ENCODE measurements around the gene TBL1X.
A peak's percentile ranks its signal among the peaks of the same experiment; 100 is the strongest.
"Not testable (repeated sequence)": the region's sequence is repeated elsewhere in the genome, so short reads cannot be mapped to it uniquely, and the experiment has no call there.

The TBL1X gene

GRCh38 chrX:9500584-9500983, 35.7 kb downstream of the TBL1X start:
- no peak for DNase-seq

DNA sequence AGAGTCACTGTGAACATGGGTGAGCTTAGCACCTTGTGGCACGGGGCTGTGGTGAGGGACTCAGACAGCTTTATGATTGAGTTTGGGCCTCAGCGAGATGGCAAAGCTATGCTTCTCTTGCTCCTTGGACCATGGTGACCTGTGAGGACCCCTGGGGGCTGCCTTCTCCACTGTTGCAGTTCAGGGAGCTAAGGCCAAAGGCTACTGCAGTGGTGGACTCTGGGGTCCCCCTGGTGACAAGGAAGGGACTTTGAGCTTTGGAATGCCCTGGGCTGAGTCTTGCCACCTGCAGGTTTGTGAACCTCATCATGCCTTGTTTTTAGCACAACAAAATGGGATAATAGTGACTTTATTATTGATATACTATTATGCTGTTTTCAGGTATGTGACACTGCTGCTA, 36.5 kb downstream of the TBL1X start:
- no peak for DNase-seq

- no peak for DNase-seq
These were observed 38.4 kb downstream of the TBL1X start for GRCh38 chrX:9503261-9503660.

- no peak for DNase-seq
These were observed 45.5 kb downstream of the TBL1X start for GRCh38 chrX:9510366-9510765.

- no peak for DNase-seq
These were observed 46.1 kb downstream of the TBL1X start for GRCh38 chrX:9510980-9511379.

GRCh38 chrX:9515489-9515888, 50.6 kb downstream of the TBL1X start:
- no peak for DNase-seq

GRCh38 chrX:9515973-9516538, 51.2 kb downstream of the TBL1X start:
- DNase-seq, result no peak

DNA sequence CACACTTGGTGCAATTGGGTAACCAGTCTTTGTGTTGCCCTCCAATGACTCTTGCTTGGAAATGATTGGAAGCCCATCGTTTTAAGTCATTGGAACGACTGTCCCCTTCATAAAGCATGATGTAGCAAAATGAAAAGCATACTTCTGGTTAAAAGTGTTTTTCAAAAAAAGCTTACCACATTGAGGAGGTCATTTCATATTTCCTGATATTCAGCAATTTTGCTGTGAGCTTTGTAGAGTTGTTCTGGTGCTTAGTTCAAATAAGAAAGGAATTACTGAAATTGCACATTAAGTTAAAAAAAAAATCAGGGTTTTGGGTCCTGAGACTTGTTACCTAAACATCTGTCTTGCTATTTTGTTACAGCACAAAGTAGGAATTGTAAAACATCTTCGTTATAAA, 51.8 kb downstream of the TBL1X start:
- DNase-seq, result no peak

DNA sequence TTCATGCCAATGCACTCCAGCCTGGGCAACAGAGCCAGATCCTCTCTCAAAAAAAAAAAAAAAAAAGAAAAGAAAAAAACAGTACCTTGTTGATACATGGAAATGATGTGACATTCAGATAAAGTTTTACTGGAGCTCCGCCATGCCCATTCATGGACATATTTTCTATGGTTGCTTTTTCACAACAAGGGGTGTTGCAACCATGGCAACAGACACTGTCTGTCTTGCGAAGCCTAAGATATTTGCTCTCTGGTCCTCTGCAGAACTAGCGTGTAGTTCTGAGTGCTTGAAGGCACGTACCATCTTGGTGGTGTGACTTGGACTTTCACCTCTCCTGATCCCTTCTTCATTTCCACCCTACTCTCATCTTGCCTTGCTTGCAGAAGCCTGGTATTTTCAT, 53.2 kb downstream of the TBL1X start:
- no peak for DNase-seq

DNA sequence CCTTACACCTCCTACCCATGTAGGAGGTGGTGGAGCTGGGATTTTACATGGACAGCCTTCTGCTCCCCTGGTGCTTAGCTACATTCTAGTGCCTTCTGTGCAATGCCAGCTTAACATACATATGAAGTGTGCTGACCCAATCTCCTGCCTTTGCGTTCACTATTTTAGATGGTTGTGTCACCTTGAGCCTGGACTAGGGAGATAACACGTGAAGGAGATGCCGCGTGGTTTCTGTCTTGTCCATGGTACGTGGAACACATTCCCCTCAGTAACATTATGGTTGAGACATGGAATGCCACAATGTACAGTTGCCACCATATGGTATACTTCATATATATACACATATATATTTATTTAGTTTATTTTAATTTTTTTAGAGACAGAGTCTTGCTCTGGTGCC, 54.0 kb downstream of the TBL1X start:
- no peak for DNase-seq

DNA sequence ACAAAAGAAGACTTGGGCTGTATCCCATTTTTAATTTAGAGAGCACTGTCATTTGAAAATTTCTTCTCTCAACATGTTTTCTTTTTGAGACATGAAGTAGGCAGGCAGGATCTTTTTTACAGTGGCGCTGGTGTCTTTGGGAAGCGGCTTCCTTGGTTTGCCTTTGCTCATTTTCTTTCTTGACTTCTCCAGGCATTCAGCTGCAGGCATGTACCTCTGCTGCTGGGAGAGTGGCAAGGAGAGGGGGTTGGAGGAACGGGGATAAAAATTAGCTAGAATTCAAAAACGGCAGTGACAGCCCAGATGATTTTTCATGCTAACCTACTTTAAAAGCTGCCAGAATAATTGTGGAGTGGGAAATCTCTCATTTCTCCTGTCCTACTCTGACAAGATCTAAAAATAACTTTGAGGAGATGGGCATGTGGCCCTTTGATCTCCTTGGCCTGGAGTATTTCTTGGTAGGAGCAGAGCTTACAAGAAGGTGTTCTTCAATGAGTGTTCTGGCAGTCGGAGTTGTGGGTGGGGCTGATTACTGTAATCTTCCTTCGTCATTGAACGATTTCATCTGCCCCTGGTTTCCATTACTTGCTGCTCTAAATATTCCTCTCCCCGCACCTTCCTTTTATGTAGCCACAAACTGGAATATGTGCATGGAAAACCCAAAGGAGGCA, 54.8 kb downstream of the TBL1X start:
- DNase-seq, result no peak

DNA sequence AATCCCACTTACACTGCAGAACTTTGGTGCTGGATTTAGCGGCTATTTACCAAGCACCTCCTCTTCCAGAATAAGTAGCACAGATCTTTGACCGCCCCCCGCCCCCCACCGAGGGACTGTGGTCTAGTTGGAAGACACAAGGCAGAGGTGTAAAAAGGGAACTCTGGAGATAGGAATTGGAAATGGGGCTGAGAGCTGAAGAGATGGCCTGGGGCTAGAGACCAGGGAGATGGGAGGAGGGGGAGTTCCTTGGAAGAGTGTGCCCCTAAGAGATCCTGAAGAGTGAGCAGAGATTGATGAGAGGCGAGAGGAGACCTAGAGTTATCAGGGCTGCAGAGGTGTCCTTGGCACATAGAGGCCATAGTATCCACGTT, 55.3 kb downstream of the TBL1X start:
- no peak for DNase-seq

- DNase-seq, result no peak
These were observed 57.7 kb downstream of the TBL1X start for GRCh38 chrX:9522378-9523155.

GRCh38 chrX:9525511-9526248, 60.8 kb downstream of the TBL1X start:
- DNase-seq, result no peak

GRCh38 chrX:9526965-9527364, 62.1 kb downstream of the TBL1X start:
- no peak for DNase-seq

GRCh38 chrX:9528498-9528897, 63.6 kb downstream of the TBL1X start:
- no peak for DNase-seq

GRCh38 chrX:9529223-9529622, 64.4 kb downstream of the TBL1X start:
- no peak for DNase-seq

- peak; percentile 46 for DNase-seq
These were observed 66.0 kb downstream of the TBL1X start for GRCh38 chrX:9530848-9531274.

DNA sequence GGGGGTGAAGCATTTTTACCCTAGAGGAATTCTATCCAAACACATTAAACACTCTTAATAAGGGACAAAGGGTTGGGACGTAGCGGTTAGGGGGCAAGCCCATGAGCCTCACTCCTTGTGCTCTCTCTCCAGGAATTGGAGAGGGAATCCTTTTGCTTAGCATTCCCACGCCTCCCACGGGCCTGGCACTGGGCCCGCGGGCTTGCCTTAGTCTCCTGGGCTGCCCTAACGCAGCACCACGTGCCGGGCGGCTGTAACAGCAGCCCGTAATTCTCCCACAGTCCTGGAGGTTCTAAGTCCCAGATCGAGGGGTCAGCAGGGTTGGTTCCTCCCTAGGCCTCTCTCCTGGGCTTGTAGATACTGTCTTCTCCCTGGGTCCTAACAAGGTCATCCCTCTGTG, 67.5 kb downstream of the TBL1X start:
- DNase-seq, result no peak

DNA sequence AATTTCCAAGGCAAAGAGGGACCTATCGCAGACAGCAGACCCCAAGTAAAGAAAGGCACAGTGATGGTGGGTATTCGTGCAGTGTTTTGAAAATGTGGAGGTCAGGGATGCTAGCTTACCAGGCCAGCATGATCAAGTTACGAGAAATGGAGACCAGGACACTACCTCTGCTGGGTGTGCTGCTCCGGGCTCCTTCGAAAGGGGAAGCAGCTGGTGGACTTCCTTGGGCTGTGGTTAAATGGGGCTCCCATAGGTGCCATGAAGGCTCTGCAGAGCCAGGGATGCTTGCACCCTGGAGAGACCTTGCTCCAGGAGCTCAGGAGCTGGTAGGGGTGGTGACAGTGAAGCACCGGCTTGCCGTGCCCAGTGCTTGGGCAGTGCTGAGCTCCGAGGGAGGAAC, 68.8 kb downstream of the TBL1X start:
- DNase-seq, result no peak

DNA sequence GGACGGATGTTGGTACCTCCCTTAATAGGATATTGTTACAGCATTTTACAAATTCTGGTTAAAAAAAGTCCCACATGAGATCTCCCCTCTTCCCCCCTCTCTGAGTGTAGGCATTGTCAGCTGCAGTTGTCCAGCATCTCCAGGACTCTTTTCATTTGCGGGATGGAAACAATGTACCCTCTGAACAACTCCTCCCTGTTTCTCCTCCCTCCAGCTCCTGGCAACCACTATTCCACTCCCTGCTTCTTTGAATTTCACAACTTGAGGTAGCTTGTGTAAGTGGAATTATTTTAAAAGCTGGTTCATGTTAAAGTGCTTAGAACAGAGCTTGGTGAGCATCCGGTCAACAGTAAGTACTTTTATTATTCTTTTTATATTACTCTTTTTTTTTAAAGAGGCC, 69.8 kb downstream of the TBL1X start:
- no peak for DNase-seq

DNA sequence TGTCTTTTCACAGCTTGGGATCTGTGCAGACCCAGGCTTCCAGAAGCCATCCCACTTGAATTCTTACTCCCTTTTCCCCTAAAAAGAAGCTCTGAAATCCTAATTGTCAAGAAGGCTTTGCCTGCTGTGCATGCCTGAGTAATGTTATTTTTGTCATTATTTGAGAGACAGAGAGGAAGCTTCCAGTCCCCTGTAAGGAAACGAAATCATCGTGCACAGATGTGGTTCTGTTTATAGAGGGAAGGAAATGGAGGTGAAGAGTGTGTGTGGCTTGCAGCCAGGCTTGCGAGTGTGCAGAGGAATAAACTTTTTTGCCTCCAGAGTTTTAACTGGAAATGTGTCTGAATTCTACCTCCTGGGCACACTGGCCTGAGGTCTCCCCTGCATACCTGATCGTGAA, 70.2 kb downstream of the TBL1X start:
- no peak for DNase-seq

GRCh38 chrX:9536156-9536555, 71.3 kb downstream of the TBL1X start:
- DNase-seq, result not testable (repeated sequence)

DNA sequence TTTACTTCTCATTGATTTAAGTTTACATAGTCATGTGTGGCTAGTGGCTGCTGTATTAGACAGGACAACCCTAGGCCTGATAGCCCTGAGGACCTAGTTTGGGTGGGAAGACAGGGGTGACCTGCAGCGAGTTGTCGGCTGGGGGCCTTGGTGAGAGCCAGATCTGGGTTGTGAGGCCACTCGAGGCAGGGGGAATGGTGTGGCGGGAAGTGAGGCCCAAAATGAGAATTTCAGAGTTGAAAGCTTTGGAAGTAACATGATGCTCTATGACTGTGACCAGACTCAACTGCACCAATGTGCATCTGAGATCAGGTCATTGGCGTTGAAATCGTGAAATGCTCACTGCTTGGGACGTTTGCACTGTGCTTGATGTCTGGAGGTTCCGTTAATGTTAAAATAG, 72.9 kb downstream of the TBL1X start:
- DNase-seq, result no peak

All from 8988T (cell line).